Tibial nerve (tissue), 4 donors: ENCODE results near the gene CAMKMT. TPM values are rescaled to one million over a fixed set of nuclear protein-coding genes. Genes with fewer than 3 reads are reported as not detected.

Source experiments
- DNase-seq, 2 donors: peaks; one replicate each; pipeline ENCODE4 v3.0.0-alpha.2; 2019; ENCODE audit warnings: low spot score in 2 of 2
- H3K27ac ChIP-seq, 4 donors: fragments of 200-600 bp; sonication (generic) in 3 of 4; one replicate each; pipeline ENCODE4 v1.5.1; 2017 to 2019; ENCODE audit warnings: mild to moderate bottlenecking in 1 of 4
- H3K27me3 ChIP-seq, 2 donors: fragments of 200-600 bp; sonication (generic) in 1 of 2; one replicate each; pipeline versions ENCODE4 v1.5.1 to v1.6.0; 2017 to 2019
- H3K36me3 ChIP-seq, 3 donors: fragments of 200-600 bp; sonication (generic); one replicate each; pipeline ENCODE4 v1.5.1; 2018 to 2019
- H3K4me1 ChIP-seq, 4 donors: fragments of 200-600 bp; sonication (generic) in 3 of 4; one replicate each; pipeline ENCODE4 v1.5.1; 2017 to 2019
- H3K4me3 ChIP-seq, 4 donors: fragments of 200-600 bp; sonication (generic) in 3 of 4; one replicate each; pipeline ENCODE4 v1.5.1; 2017 to 2019; ENCODE audit warnings: mild to moderate bottlenecking in 1 of 4, moderate library complexity in 1 of 4
- H3K9me3 ChIP-seq, 4 donors: fragments of 200-600 bp; sonication (generic) in 3 of 4; one replicate each; pipeline ENCODE4 v1.5.1; 2017 to 2019
- EP300 ChIP-seq, 2 donors: sonication (generic); formaldehyde crosslinking; IDR thresholded peaks; one replicate each; pipeline ENCODE4 v1.6.1; 2017; ENCODE audit warnings: antibody characterized with exemption in 2 of 2, mild to moderate bottlenecking in 1 of 2
- POLR2A ChIP-seq, 2 donors: fragments of 450-650 bp; IDR thresholded peaks; one replicate each; pipeline ENCODE4 v1.6.1; 2017; ENCODE audit warnings: antibody characterized with exemption in 2 of 2, mild to moderate bottlenecking in 2 of 2, moderate library complexity in 2 of 2
- WGBS, 2 donors: methylation state at CpG; one replicate each; pipeline ENCODE4 v1.1.5; 2018; 5-methylcytosine and 5-hydroxymethylcytosine counted together
- total RNA-seq, 4 donors: library from RNA; depleted of rRNA; stranded (reverse); fragments of >200 nt; gene quantifications; one replicate each; pipeline ENCODE4 v1.1.0, GENCODE V29; 2016
- TF ChIP-seq, protein P1 (sequence below), 5 experiments: fragments of 200-600 bp in 3 of 5; fragments of 450-650 bp in 2 of 5; sonication (generic) in 3 of 5; IDR thresholded peaks; one replicate each; pipeline ENCODE4 v1.5.1; 2016 to 2019; ENCODE audit warnings: antibody characterized with exemption in 5 of 5, mild to moderate bottlenecking in 3 of 5, moderate library complexity in 2 of 5

CAMKMT gene
- total RNA-seq, 4 donors from 2014 or later = 8.4 to 14.1 (median 9.7) TPM

DNA sequence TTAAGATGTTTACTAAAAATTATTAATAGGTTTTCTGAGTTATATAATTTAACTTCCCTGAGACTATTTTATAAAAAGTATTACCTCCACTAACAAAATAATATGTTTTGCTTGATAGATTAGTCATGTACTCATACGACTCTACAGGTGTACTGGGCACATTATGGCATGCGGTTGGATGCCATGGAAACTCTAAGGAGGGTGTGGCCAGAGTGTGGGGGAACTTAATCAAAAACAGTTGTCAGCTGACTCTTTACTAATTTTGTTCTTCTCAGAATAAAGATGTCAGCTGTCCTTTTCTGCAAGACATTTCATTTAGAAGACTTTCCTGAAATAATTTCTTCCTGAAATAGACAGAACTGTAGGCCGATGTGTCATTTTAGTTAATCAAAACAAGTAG, 351.4 kb downstream of the CAMKMT start:
- no peak overlapping the region for H3K27ac ChIP-seq
- no peaks in the 10 kb centered on the region for H3K4me1 ChIP-seq
- no peak for DNase-seq
- no peak overlapping the region for H3K4me3 ChIP-seq
- TF ChIP-seq EP300 (IDR thresholded peaks at IDR 0.05) = no peak
- TF ChIP-seq, protein P1, sequence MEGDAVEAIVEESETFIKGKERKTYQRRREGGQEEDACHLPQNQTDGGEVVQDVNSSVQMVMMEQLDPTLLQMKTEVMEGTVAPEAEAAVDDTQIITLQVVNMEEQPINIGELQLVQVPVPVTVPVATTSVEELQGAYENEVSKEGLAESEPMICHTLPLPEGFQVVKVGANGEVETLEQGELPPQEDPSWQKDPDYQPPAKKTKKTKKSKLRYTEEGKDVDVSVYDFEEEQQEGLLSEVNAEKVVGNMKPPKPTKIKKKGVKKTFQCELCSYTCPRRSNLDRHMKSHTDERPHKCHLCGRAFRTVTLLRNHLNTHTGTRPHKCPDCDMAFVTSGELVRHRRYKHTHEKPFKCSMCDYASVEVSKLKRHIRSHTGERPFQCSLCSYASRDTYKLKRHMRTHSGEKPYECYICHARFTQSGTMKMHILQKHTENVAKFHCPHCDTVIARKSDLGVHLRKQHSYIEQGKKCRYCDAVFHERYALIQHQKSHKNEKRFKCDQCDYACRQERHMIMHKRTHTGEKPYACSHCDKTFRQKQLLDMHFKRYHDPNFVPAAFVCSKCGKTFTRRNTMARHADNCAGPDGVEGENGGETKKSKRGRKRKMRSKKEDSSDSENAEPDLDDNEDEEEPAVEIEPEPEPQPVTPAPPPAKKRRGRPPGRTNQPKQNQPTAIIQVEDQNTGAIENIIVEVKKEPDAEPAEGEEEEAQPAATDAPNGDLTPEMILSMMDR (IDR thresholded peaks at IDR 0.05) = no peak
- WGBS, 2 donors = 72 to 74% methylated on average over 3 of the region's 3 CpGs
- H3K9me3 ChIP-seq = no peaks in the 10 kb centered on the region
- no peaks in the 10 kb centered on the region for H3K27me3 ChIP-seq
- H3K36me3 ChIP-seq = no peaks in the 10 kb centered on the region

DNA sequence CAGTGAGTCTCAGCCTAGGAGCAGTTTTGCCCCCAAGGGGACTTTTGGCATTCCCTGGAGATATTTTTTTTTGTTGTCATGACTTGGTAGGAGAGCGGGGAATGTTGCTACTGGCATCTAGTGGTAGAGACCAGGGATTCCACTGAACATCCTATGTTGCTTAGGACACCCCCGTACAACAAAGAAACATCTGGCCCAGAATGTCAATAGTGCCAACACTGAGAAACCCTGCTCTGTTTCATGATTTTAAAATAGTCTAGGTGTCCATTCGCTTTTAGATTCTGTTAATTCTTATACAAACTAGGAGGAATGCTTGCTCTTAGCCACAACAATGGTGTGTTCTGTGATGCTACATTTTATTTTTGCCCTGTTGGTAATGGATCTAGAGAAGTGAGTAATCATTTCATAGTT, 353.9 kb downstream of the CAMKMT start:
- H3K9me3 ChIP-seq = no peaks in the 10 kb centered on the region
- TF ChIP-seq POLR2A (IDR thresholded peaks at IDR 0.05) = no peak
- TF ChIP-seq, protein P1 (IDR thresholded peaks at IDR 0.05) = peak in 1 of 5 experiments; percentile 6
- H3K27me3 ChIP-seq = no peaks in the 10 kb centered on the region
- no peak overlapping the region for H3K4me3 ChIP-seq
- H3K4me1 ChIP-seq = no peaks in the 10 kb centered on the region
- DNase-seq = no peak
- 70 to 80% methylated on average over 3 of the region's 3 CpGs for WGBS, 2 donors
- no peak overlapping the region for H3K27ac ChIP-seq
- no peaks in the 10 kb centered on the region for H3K36me3 ChIP-seq

DNA sequence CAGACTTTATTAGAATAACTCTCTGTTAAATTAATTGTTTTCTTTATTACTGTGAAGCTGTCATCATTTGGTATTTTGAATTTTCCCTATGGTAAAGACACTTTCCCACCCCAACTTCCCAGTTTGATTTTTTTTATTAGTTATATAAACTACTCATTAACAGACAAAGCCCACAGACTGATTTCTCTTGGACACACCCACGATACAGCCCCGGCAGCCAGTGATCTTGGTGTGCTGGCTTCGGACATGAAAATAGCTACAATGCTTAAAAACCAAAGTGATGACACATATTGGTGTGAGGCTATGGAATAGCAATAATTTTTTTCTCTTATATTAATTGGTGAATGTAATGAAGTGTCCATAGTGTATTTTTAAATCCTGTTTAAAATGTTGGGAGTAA, 354.4 kb downstream of the CAMKMT start:
- no peak overlapping the region for H3K27ac ChIP-seq
- H3K4me1 ChIP-seq = no peaks in the 10 kb centered on the region
- no peaks in the 10 kb centered on the region for H3K9me3 ChIP-seq
- TF ChIP-seq, protein P1 (IDR thresholded peaks at IDR 0.05) = no peak
- no peak for TF ChIP-seq EP300 (IDR thresholded peaks at IDR 0.05)
- no peak for TF ChIP-seq POLR2A (IDR thresholded peaks at IDR 0.05)
- H3K27me3 ChIP-seq = no peaks in the 10 kb centered on the region
- H3K4me3 ChIP-seq = no peak overlapping the region
- 72 to 81% methylated on average over 3 of the region's 3 CpGs for WGBS, 2 donors
- no peak for DNase-seq
- no peaks in the 10 kb centered on the region for H3K36me3 ChIP-seq

DNA sequence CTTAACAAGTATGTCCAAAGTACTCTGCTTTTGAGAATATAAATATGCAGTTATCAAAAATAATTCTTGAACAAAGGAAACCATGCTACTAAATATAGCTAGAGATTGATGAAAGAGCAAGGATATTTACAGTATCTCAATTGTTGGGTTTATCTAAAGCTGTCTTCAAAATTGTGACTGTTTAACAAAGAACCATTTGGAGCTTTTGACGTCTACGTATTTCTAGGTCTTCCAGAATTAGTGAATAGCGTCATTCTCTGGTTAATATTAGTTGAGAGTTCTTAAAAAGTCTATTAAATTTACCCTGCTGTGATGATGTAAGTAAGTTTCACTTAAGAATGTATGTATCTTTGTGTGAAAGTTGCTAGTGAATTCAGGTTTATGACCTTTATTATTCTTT, 356.7 kb downstream of the CAMKMT start:
- 58 to 68% methylated on average over 3 of the region's 3 CpGs for WGBS, 2 donors
- no peak for DNase-seq
- TF ChIP-seq EP300 (IDR thresholded peaks at IDR 0.05) (no peak), POLR2A (IDR thresholded peaks at IDR 0.05) (no peak)
- TF ChIP-seq, protein P1 (IDR thresholded peaks at IDR 0.05) = no peak

DNA sequence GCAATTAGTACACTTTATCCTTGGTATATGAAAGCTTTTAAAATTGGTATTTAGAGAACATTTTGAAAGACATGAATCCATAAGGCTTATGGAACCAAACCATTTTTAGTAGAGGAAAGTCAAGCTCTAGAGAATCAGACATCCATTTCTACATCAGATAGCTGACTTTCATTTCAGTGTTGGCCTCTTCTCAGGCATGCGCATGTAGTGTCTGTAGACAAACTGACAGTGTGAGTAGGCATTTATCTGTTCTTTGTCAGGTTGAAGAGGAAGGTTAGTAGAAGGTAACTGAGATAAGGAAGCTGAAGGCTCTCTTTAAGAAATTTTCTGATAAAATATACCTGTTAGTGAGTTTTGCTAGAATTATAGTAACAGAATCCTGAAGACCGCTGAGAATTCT, 357.8 kb downstream of the CAMKMT start:
- no peak for DNase-seq
- Histone ChIP-seq H3K27me3 (no peaks in the 10 kb centered on the region), H3K9me3 (no peaks in the 10 kb centered on the region), H3K4me3 (no peak overlapping the region), H3K27ac (no peak overlapping the region), H3K36me3 (no peaks in the 10 kb centered on the region), H3K4me1 (no peaks in the 10 kb centered on the region)
- WGBS, 2 donors = 95 to 100% methylated on average over 2 of the region's 2 CpGs
- TF ChIP-seq POLR2A (IDR thresholded peaks at IDR 0.05) (no peak), EP300 (IDR thresholded peaks at IDR 0.05) (no peak)
- TF ChIP-seq, protein P1 (IDR thresholded peaks at IDR 0.05) = no peak

More for the DNA sequence above, 356.7 kb downstream of the CAMKMT start:
- no peaks in the 10 kb centered on the region for H3K9me3 ChIP-seq
- no peaks in the 10 kb centered on the region for H3K4me1 ChIP-seq
- H3K27ac ChIP-seq = no peak overlapping the region
- H3K27me3 ChIP-seq = no peaks in the 10 kb centered on the region
- no peaks in the 10 kb centered on the region for H3K36me3 ChIP-seq
- no peak overlapping the region for H3K4me3 ChIP-seq
